DMS 273 treated with DMSO at 0.1 percent for 48 hours (cell line): Measurements from ENCODE around the gene CACNG3.
"Not testable (repeated sequence)": the region's sequence is repeated elsewhere in the genome, so short reads cannot be mapped to it uniquely, and the experiment has no call there.

Source experiments
- DNase-seq: peaks from one replicate; lab custom pipeline; 2025; lab: John Stamatoyannopoulos, UW

CACNG3 gene

DNA sequence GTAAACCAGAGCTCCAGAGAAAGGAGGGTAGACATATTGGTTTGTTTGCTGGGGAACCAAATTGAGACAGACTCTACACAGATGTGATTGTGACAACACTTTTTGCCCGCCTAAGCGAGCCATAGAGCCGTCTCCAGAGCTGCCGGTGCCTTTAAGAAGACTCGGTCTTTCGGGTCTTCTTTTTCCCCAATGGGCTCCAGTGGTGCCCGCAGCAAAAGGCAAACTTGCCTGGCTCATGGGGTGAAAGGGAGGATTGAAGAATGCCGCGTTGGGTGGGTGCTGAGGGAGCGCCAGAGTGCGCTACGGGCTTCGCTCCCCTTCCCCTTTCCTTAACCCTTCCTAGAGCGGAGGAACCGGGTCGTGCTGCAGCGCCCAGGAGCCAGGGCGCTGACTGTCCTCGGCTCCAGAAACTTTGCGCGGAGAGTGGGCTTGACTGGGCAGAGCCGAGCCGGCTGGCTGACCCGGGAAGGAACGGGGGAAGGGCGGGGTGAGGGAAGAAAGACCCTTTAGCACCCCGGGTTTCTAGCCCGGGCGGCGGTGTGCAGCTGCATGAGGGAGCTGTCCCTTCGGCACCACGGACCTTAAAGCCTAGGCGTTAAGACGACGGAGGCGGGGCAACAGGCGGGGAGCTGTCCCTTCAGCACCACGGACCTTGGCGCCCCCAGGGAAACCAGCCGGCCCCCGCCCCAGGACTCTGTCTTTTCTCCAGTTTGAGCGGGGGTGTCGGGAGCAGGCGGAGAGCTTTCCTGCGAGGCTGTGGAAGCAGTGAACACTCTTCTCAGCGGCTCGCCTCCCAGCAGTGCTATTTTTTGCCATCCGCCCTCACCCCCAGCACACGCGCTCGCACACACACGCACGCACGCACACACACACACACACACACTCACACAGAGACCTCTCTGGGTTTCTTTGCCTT is at the start of gene CACNG3:
Gene CACNG3, plus strand, starts transcription at position 880 of the 916 bp plus-strand sequence. CDS start 420 bp downstream, outside the sequence.
- no peak for DNase-seq

DNA sequence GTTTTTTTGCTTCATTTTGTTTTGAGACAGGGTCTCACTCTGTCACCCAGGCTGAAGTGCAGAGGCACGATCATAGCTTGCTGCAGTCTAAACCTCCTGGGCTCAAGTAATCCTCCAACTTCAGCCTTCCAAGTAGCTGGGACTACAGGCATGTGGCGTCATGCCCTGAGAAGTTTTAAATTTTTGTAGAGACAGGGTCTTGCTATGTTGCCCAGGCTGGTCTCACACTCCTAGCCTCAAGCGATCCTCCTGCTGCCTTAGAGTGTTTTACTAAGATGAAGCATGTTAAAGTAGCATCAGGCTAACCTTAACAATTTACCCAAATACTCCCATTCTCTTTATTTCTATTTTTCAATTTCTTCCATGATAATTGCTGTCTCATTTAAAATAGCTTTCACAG is 49.2 kb upstream of the CACNG3 start:
- DNase-seq = no peak

DNA sequence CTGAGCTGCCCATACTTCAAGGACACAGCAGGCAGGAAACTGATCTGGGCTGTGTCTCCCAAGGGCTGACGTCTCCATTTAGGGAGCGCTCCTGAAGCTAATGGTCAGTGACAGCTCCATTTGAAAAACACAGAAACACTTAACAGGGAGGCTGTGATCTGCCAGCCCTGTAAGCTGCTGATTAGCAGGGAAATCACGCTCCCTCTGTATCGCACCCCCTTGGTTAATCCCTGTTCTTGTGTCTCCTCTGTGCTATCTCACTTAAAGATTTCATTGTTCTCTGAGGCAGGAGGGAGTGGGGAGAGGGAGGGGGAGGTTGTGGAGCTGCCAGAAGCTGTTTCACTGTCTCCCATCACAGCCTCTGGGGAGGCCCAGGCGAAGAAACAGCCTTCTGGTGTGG is 47.4 kb upstream of the CACNG3 start:
- no peak for DNase-seq

DNA sequence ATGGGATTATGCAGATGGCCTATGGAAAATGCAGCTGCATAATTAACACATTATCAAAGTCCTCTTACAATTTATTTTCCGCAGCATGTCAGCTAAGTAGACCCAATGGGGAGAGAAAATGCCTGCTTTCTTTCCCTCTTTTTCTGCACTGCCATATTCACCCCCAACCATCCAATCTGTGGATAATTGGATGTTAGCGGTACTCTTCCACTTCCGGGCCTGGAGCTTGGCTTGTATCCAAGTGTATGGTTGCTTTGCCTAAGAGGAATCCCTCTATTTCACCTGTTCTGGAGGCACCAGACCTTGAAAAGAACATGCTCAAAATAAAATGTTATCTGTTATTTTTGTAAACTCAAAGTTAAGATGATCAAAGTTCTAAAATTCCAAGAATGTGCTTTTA is 41.1 kb upstream of the CACNG3 start:
- no peak for DNase-seq

DNA sequence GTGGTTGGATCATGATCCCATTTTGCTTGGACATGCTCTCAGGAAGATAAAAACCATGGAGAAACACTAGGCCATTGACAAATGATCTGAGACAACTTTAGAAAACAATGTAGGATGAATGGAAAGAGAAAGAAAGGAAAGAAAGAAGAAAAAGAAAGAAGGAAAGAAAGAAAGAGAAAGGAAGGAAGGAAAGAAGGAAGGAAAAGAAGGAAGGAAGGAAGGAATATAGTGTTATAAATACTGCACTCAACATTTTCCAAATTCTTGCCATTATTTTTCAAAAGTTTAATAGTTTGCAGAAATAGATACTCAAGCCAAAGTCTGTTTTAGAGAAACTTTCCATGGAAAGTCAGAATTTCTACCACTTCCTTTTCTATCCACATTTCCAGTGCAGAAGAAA is 39.2 kb upstream of the CACNG3 start:
- DNase-seq = no peak

DNA sequence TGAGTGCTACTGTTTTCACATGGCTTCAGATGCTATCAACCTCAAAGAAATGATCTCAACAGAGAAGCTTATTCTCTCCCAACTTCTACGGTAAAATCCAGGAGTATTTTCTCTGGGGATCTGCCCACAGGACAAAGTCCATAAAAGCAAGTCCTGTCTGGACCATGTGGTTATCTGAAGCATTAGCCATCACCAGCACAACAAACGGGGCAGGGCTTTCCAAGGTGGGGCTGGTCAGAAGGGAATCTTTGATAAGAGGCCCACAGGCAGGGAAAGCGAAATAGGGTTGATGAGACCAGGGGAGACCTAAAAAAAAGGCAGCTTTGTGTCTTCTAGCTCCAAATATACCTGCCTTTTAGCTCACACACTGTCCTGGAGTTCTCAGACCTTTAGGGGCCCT is 38.7 kb upstream of the CACNG3 start:
- no peak for DNase-seq

DNA sequence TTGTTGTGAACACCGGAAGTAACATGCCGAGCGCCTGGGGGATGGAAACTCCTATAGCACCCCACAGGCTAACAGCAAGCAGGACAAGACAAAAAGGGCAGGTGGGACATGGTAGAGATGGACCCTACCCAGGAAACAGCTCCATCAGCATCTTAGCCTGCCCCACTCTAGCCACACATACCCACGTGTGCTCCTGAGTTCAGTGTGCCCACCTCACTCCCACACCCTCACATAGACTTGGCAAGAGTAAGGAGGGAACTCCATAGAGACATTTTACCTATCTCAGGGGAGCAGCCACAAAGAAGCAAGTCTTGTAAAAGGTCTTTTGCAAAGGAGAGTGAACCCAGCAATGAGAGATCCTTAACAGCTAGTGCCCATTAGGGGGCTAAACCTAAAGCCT is 37.8 kb upstream of the CACNG3 start:
- no peak for DNase-seq

DNA sequence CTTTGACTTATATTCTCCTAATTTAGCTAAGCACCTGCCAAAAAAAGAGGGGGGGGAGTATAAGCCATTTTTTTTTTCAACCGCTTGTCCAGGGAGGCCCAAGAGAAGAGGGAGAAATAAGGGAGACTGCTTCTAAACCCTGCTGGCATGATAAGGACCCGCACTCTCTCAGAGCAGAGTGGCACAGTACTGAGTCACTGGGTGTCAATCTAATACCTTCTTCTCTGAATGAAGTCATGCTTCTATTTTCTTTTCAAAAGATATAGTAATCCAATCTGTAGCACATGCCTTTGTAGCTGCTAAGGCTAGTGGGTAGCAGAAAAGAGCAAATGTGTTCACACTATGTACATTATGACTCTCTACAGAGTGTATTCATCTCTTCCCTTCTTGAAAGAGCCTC is 34.9 kb upstream of the CACNG3 start:
- no peak for DNase-seq

DNA sequence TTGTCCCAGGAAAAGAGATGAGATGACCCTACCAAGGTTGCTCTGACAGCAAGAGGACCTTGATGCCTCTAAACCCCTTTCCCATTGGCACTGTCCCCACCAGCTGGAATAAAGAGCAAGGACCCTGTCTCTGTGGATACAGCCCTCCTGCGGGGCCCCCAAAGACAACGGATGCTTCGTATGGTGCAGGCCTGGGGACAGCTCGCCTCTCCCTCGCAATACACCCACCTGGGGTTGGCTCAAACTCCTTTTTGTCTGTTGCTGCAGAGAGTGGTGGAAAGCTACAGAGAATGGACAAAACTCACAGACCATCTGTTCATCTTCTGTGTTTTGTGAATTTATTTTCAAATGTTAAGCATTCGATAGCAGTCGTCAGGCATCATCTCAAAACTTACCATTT is 27.6 kb upstream of the CACNG3 start:
- DNase-seq = no peak

DNA sequence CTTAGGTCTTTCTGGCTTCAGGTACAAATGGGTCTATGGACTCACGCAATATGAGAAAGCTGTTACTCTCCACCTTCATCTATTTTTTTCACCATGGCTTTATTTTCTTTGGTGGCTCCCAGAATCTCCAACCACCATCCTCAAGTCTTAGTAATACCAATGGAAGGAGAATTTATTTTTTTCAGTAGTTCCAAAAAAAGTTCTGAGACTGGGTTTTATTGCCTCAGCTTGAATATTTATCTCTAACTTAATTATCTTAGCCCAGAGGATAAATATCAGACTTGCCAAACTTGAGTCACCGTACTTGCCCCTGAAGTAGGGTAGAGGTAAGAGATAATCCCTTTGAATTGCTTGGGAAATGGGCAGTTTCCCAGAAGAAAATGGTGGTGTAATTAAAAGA is 23.2 kb upstream of the CACNG3 start:
- no peak for DNase-seq

DNA sequence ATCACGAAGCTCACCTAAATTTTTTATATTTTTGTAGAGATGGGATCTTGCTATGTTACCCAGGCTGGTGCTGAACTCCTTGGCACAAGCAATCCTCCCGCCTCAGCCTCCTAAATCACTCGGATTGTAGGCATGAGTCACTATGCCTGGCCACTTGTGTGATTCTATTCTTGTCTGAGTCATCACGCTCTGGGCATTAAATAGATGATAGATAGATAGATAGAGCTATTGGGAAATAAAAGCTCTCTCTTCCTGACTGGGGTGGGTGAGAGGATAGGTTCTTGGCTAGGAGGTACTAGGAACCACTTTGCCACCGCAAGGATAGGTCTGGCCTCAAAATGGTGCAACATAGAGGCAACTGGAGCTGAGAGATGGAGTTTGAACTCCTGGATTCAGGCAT is 21.4 kb upstream of the CACNG3 start:
- no peak for DNase-seq

DNA sequence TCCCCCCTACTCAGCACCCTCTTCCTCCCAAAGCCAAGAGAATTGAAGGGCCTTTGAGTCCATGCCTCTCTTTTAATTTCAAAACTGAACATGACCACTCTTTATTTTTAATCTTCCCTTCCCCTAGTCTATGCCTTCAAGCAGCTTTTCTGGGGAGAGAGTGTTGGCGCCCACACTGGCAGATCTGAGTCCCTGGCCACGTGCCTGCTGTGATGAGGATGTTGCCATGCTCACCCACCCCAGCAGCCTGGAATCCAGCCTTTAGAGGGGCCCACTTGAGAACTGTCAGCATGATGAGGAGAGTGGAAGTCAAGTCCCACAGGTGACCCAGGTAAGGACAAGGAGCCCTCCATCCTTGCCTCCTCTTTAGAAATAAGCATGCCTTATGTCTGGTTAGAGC is 20.3 kb upstream of the CACNG3 start:
- DNase-seq = no peak

DNA sequence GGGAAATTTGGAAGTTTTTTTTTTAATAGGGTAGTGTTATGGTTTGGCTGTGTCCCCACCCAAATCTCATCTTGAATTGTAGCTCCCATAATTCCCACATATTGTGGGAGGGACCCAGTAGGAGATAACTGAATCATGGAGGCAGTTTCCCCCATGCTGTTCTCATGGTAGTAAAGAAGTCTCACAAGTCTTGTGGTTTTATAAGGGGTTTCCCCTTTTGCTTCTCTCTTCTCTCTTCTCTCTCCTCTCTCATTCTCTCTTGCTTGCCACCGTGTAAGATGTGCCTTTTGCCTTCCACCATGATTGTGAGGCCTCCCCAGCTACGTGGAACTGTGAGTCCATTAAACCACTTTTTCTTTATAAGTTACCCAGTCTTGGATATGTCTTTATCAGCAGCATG is 17.3 kb upstream of the CACNG3 start:
- not testable (repeated sequence) for DNase-seq

DNA sequence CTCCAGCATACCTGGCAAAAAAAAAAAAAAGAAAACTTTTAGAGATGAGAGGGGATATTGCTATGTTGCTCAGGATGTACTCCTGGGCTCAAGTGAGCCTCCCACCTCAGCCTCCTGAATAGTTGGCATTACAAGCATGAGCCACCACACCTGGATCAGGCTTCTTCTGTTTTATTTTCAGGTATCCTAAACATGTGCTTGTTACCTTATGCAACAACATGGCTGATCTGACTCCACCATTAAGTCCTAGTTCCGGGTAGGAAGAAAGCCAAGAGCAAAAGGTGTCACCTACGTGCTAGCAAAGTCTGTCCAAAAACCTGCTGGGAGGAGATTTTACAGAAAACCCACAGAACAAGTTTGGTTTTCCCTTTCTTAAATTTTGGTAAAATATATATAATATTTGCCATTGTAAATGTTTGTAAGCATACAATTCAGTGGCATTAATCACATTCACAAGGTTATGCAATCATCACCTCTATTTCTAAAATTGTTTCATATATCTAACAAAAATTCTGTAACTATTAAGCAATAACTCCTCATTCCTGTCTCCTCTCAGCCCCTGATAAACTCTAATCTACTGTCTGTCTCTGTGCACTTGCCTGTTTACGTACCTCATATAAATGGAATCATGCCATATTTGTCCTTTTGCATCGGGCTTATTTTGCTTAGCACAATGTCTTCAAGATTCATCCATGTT is 9.1 kb upstream of the CACNG3 start:
- no peak for DNase-seq

DNA sequence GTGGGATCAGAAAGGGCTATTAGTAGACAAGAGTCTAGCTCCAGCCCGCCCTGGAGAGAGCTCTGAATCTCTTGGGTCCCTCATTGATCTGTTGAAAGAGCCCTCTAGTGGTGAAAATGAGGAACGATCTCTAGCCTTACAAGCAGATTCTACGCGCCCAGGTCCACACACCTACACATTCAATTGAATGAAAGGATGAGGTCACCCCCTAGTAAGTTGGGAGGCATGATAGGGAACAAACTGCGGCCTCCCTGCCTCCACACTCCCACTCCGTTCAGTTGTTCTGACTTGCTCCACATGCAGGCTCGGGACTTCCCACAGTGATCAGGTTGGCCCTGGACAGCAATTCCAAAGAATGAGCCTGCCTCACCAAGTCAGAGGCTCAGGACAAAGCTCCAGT is 2.9 kb upstream of the CACNG3 start:
- no peak for DNase-seq

DNA sequence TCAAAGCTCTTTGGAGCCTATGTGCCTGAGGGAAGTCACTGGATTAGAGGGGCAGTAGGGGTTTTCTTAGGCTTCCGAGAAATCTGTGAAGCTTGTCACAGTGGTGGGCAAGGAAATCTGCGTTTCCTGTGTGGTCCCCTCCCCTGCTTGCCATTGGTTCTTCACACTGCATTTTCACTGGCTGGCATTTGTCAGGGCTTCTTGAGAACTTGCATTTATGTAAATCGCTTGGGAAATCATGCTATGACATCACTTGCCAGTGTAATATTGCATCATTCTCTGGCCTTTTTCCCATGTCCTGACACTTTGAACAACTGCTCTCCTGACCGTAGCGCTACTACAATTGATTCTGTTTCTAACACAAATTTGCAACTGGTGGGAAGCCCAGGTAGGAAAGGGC is 1.8 kb downstream of the CACNG3 start:
- no peak for DNase-seq

DNA sequence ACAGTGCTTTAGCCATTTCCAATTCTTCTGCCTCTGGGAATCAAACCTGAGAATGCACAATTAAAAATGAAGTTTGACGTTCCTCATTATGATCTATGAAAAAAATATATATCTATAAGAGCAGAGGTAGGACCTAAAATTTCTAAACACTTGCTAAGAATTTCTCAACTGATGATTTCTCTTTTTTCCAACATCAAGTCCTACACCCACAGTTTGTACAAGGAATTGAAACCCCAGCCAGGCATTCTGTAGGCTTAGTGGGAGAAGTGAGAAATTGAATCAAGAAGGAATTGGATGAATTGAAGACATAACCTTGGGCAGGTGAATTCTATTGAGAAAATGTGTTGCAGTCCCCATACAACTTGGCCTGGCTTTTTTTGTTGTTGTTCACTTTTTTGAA is 2.7 kb downstream of the CACNG3 start:
- no peak for DNase-seq

DNA sequence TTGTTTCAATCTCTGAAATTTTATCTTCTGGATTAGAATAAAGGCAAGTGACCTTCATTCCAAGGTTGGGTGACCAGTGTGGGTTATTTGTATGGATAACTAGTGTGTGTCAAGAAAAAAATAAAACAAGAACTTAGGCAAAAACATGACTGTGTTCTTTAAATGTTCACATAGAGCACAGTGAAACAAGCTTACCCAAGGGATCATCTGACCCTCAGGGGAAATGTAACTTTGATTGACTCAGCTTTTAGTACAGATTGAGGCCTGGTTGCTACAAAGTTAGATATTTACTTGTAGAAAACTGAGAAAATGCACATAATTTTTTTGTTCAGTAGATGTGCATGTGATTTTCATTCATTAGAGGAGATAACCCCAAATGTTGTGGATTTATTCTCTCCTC is 6.7 kb downstream of the CACNG3 start:
- no peak for DNase-seq

DNA sequence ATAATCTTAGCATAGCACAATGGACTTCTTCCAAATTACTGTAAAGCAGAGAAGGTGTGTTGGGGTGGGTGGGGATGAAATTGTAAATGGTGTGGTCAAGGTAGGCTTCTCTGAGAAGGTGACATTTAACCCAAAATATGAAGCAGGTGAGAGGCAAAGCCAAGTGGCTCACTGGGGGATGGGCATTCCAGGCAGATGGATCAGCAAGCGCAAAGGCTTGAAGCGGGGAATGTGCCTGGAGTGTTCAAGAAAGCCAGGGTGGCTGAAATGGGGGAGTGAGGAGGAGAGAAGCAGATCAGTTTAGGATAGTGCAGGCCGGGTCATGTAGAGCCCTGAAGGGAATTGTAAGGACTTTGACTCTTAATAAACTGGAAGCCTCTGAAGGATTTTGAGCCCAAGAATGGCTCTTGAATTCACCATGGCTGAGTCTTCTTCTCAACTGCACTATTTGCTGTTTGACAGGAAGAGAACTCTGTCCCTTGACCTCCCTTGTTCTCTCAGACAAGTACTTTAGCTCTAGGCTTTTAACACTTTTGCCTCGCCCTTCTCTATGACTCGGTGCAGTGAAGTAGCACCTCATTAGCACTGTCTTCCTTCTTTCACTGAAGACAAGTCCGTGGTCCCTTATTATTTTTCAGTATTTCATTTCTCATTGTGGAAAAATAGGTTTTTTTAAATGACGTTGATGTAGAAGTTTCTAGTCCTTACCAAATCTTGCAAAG is 14.7 kb downstream of the CACNG3 start:
- no peak for DNase-seq

DNA sequence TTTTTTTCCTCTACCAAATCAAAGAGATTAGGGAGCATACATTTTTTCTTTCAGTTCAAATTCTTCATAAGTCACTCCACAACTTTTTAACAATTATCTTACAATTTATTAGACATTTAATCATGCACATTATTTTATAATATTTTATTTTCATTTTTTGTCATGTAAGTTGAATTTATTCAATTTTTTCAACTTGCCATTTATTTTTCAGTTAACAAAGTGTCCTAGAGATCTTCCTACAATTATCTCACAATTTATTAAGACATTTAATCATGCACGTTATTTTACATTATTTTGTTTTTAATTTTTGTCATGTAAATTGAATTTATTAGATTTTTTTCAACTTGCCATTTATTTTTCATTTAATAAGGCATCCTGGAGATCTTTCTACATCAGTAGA is 16.2 kb downstream of the CACNG3 start:
- no peak for DNase-seq

DNA sequence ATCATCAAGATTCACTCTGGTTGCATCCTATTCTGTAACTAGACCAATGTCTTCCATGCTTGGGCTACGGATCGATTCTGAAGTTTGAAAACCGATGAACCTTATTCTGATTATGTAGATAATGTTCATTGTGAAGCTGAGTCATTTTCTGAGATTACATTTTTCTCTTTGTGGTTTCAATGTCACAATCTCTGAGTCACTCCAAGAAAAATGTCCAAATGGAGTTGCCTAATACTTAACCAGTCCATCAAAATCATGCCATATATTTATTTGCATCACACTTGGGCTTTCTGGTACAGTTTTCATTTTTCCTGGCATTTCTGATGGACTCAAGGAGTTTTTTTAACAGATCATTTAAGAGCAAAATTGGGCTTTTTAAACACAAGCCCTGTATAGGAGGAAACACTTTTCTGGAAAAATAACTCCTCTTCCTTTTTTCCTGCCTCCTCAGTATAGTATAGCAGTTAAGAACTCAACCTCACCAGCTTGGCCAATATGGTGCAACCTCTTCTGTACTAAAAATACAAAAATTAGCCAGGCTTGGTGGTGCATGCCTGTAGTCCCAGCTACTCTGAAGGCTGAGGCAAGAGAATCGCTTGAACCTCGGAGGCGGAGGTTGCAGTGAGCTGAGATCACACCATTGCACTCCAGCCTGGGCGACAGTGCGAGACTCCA is 17.5 kb downstream of the CACNG3 start:
- DNase-seq = no peak

DNA sequence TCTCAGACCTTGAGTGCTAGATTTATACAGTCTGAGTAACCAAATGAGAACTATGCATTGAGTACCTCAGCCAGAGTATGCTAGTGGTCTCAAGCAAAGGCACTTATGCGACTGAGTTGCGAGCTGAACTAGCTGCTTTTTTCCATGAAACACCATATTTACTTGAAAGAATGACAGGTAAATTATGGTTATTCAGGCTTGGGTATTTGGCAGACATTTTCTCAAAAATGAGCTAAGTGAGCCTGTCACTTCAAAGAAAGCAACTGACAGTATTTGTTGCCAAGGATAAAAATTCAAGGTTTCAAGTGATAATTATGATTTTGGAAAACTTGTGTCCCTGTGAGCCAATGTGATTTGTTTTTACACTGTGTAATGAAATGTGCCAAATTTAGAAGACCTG is 19.3 kb downstream of the CACNG3 start:
- DNase-seq = no peak
